Measurements from ENCODE around the gene TRAFD1.

DNA sequence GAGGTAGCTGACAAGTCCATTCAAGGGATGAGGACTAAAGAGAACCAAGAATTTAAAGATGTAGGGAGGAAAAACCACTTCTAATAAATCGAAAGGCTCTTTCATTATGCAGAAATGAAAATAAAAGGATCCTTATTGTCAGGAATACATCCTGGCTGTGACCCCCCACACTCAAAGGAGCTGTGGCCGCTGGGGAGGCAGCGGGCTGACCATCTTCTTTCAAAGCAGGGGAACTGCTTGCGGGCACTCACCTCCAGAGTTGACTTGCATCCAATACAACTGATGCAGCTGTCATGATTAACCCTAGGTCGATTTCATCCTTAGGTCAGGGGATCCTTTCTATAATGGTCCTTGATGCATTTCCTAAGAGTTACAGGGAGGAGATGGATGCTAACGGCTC, 35.3 kb downstream of the TRAFD1 start:
- TF ChIP-seq CTCF (IDR thresholded peaks at IDR 0.05) (no peak), ZFX (IDR thresholded peaks at IDR 0.05; ENCODE audit: borderline replicate concordance) (no peak)
